HCT116 (cell line): Measurements from ENCODE around the gene PVALEF. TPM values are rescaled to one million over a fixed set of nuclear protein-coding genes. Genes with fewer than 3 reads are reported as not detected.

Experiments used
- ATAC-seq: fragments of 200-7000 bp; cut with Tn5 transposase; 2 replicates; pipeline ENCODE4 v1.9.1; 2020; ENCODE audit warnings: mild to moderate bottlenecking, moderate library complexity
- BruUV-seq: library from RNA; stranded (reverse); fragments of 400-500 nt; replicated peaks from 2 replicates; lab custom pipeline; 2021; lab: Mats Ljungman, UMichigan
- CTCF ChIA-PET: fragments of 300-600 bp; sonication (Branson Sonifier 250); formaldehyde crosslinking; loops from one replicate; lab custom pipeline; 2021; ENCODE audit warnings: antibody characterized with exemption; lab: Charles Lee
- POLR2A ChIA-PET: fragments of 300-600, 350-600 bp; sonication (Branson Sonifier 250); formaldehyde crosslinking; loops from one replicate; lab custom pipeline; 2021; ENCODE audit warnings: antibody characterized with exemption; lab: Charles Lee
- RAD21 ChIA-PET, 2 experiments: fragments of 300-600 bp; sonication (Branson Sonifier 250); formaldehyde crosslinking; loops; one replicate each; lab custom pipeline; 2023; ENCODE audit warnings: low total read pairs in 2 of 2; ENCODE audit not compliant: uncharacterized antibody in 2 of 2, unreplicated experiment in 2 of 2, low non-redundant PET in 1 of 2; lab: Charles Lee
- DNase-seq: peaks from one replicate; pipeline ENCODE4 v3.0.0-alpha.2; 2010; ENCODE audit warnings: low read depth, low spot score
- H2AFZ ChIP-seq: fragments of 200-600 bp; shearing (Covaris generic), sonication (generic); 2 replicates; pipeline ENCODE4 v1.6.1; 2017; ENCODE audit warnings: low read depth, mixed run types, mixed read lengths, antibody characterized with exemption, low read length; ENCODE audit not compliant: poor library complexity, severe bottlenecking
- H3K27ac ChIP-seq: 2 replicates; pipeline ENCODE4 v1.5.1; 2012; ENCODE audit warnings: low read depth, low read length
- H3K27me3 ChIP-seq: fragments of 200-600 bp; sonication (generic); 2 replicates; pipeline ENCODE4 v1.6.1; 2016; ENCODE audit warnings: mixed run types, low read length, mixed read lengths; ENCODE audit not compliant: insufficient read depth
- H3K36me3 ChIP-seq, 2 experiments: fragments of 200-500 bp in 1 of 2; fragments of 200-600 bp in 1 of 2; sonication (Bioruptor generic) in 1 of 2; sonication (generic) in 1 of 2; 2 replicates each; pipeline versions ENCODE4 v1.5.1 to v1.6.1; 2014 to 2016; ENCODE audit warnings: low read length in 2 of 2, inconsistent platforms in 1 of 2, mixed read lengths in 1 of 2, mixed run types in 1 of 2; ENCODE audit not compliant: insufficient read depth in 2 of 2, control insufficient read depth in 1 of 2
- H3K4me1 ChIP-seq, 2 experiments: fragments of 200-600 bp in 1 of 2; sonication (generic) in 1 of 2; 2 replicates each; pipeline versions ENCODE4 v1.5.1 to v1.6.1; 2012 to 2017; ENCODE audit warnings: low read length in 2 of 2, inconsistent platforms in 1 of 2, mild to moderate bottlenecking in 1 of 2, mixed read lengths in 1 of 2, mixed run types in 1 of 2, moderate library complexity in 1 of 2; ENCODE audit not compliant: insufficient read depth in 2 of 2, control insufficient read depth in 1 of 2
- H3K4me2 ChIP-seq: fragments of 200-600 bp; sonication (generic); 2 replicates; pipeline ENCODE4 v1.6.1; 2017; ENCODE audit warnings: mixed run types, low read length, mixed read lengths
- H3K4me3 ChIP-seq, 2 experiments: fragments of 200-600 bp in 1 of 2; sonication (generic) in 1 of 2; replicated peaks in 1 of 2; 2 replicates each; pipeline ENCODE4 v1.5.1; 2011 to 2016; ENCODE audit warnings: low read length in 2 of 2, control low read depth in 1 of 2, low read depth in 1 of 2, mild to moderate bottlenecking in 1 of 2, mixed read lengths in 1 of 2, mixed run types in 1 of 2
- H3K79me2 ChIP-seq: fragments of 200-600 bp; sonication (generic); 2 replicates; pipeline ENCODE4 v1.6.1; 2017; ENCODE audit warnings: mild to moderate bottlenecking, mixed run types, low read length, moderate library complexity, mixed read lengths; ENCODE audit not compliant: insufficient read depth
- H3K9ac ChIP-seq: fragments of 200-600 bp; sonication (generic); 2 replicates; pipeline ENCODE4 v1.6.1; 2016; ENCODE audit warnings: low read length, mixed read lengths
- H3K9me2 ChIP-seq: fragments of 200-600 bp; sonication (generic), shearing (Covaris generic); 2 replicates; pipeline ENCODE4 v1.6.1; 2017; ENCODE audit warnings: mixed run types, mild to moderate bottlenecking, moderate library complexity; ENCODE audit not compliant: insufficient read depth
- H3K9me3 ChIP-seq, 2 experiments: fragments of 200-500 bp in 1 of 2; fragments of 200-600 bp in 1 of 2; sonication (Bioruptor generic) in 1 of 2; sonication (generic) in 1 of 2; 2 replicates each; pipeline ENCODE4 v1.6.1; 2014 to 2017; ENCODE audit warnings: low read length in 2 of 2, mixed read lengths in 2 of 2, inconsistent platforms in 1 of 2, low read depth in 1 of 2, mild to moderate bottlenecking in 1 of 2, mixed run types in 1 of 2, moderate library complexity in 1 of 2; ENCODE audit not compliant: control insufficient read depth in 1 of 2, insufficient read depth in 1 of 2
- H4K20me1 ChIP-seq: fragments of 200-600 bp; sonication (generic), shearing (Covaris generic); 2 replicates; pipeline ENCODE4 v1.6.1; 2017; ENCODE audit warnings: mixed run types, mild to moderate bottlenecking, moderate library complexity; ENCODE audit not compliant: insufficient read depth
- ATF3 ChIP-seq: IDR thresholded peaks from 2 replicates; pipeline ENCODE4 v1.6.1; 2012
- CBX3 ChIP-seq: IDR thresholded peaks from 2 replicates; pipeline ENCODE4 v1.6.1; 2012; ENCODE audit warnings: low read depth
- FOSL1 ChIP-seq: IDR thresholded peaks from 2 replicates; pipeline ENCODE4 v1.6.1; 2012; ENCODE audit warnings: low read depth
- POLR2AphosphoS5 ChIP-seq: IDR thresholded peaks from 2 replicates; pipeline ENCODE4 v1.6.1; 2011; ENCODE audit warnings: mild to moderate bottlenecking, low read depth, low read length, moderate library complexity
- RAD21 ChIP-seq: IDR thresholded peaks from 2 replicates; pipeline ENCODE4 v1.6.1; 2012; ENCODE audit warnings: low read depth, mild to moderate bottlenecking
- REST ChIP-seq: IDR thresholded peaks from 2 replicates; pipeline ENCODE4 v1.6.1; 2012; ENCODE audit warnings: low read depth
- SP1 ChIP-seq: IDR thresholded peaks from 2 replicates; pipeline ENCODE4 v1.6.1; 2012; ENCODE audit warnings: low read depth
- SRF ChIP-seq: IDR thresholded peaks from 2 replicates; pipeline ENCODE4 v1.6.1; 2012; ENCODE audit warnings: low read depth
- TCF7L2 ChIP-seq: IDR thresholded peaks from 2 replicates; pipeline ENCODE4 v1.7.0; 2011; ENCODE audit warnings: borderline replicate concordance, inconsistent platforms; ENCODE audit not compliant: insufficient read depth, insufficient read length; ENCODE audit errors: extremely low read depth
- ZFX ChIP-seq: fragments of 450-650 bp; IDR thresholded peaks from 2 replicates; pipeline ENCODE4 v1.6.1; 2017
- intact Hi-C: fragments of 100-400 bp; cut with micrococcal nuclease; formaldehyde crosslinking; loops from 2 replicates; pipeline ENCODE4 v1.10.0; 2022
- total RNA-seq: library from RNA; stranded (reverse); gene quantifications from one replicate; pipeline ENCODE4 v1.2.1, GENCODE V29; 2021; ENCODE audit not compliant: unreplicated experiment

The PVALEF gene
- total RNA-seq, 1 experiment from 2014 or later: not detected

- RAD21 ChIA-PET: no interaction called here
- Histone ChIP-seq H3K4me2 (no peak overlapping the region), H4K20me1 (no peaks in the 10 kb centered on the region), H3K9me3 (peaks cover 0 to 6% of the 10 kb centered on the region in 2 experiments; a peak in 1 of 4 replicates), H3K36me3 (no peaks in the 10 kb centered on the region), H3K4me1 (no peaks in the 10 kb centered on the region), H3K9ac (no peak overlapping the region), H2AFZ (no peak overlapping the region), H3K79me2 (no peaks in the 10 kb centered on the region), H3K9me2 (no peaks in the 10 kb centered on the region), H3K27ac (no peak overlapping the region), H3K4me3 (no peak overlapping the region), H3K27me3 (no peaks in the 10 kb centered on the region)
- CTCF ChIA-PET: no interaction called here
- intact Hi-C loops: no loop called here
- POLR2A ChIA-PET: no interaction called here
- ATAC-seq (no peak), DNase-seq (no peak)
- no peak for TF ChIP-seq REST
- no peak for TF ChIP-seq ATF3
- no peak for TF ChIP-seq POLR2AphosphoS5
- TF ChIP-seq FOSL1: no peak
- no peak for TF ChIP-seq SRF
- TF ChIP-seq CBX3: no peak
- no peak for TF ChIP-seq TCF7L2
- no peak for TF ChIP-seq ZFX
- no peak for TF ChIP-seq RAD21
- no peak for TF ChIP-seq SP1
- no TSS peak for BruUV-seq
These were observed 13.9 kb downstream of the PVALEF start for GRCh38 chr17:81179220-81179619.
